HCT116 (cell line): Measurements from ENCODE around the gene SLC22A12. TPM values are rescaled to one million over a fixed set of nuclear protein-coding genes. Genes with fewer than 3 reads are reported as not detected.

Experiments used
- ATAC-seq: fragments of 200-7000 bp; cut with Tn5 transposase; 2 replicates; pipeline ENCODE4 v1.9.1; 2020; ENCODE audit warnings: mild to moderate bottlenecking, moderate library complexity
- BruUV-seq: library from RNA; stranded (reverse); fragments of 400-500 nt; replicated peaks from 2 replicates; lab custom pipeline; 2021; lab: Mats Ljungman, UMichigan
- CTCF ChIA-PET: fragments of 300-600 bp; sonication (Branson Sonifier 250); formaldehyde crosslinking; loops from one replicate; lab custom pipeline; 2021; ENCODE audit warnings: antibody characterized with exemption; lab: Charles Lee
- POLR2A ChIA-PET: fragments of 300-600, 350-600 bp; sonication (Branson Sonifier 250); formaldehyde crosslinking; loops from one replicate; lab custom pipeline; 2021; ENCODE audit warnings: antibody characterized with exemption; lab: Charles Lee
- RAD21 ChIA-PET, 2 experiments: fragments of 300-600 bp; sonication (Branson Sonifier 250); formaldehyde crosslinking; loops; one replicate each; lab custom pipeline; 2023; ENCODE audit warnings: low total read pairs in 2 of 2; ENCODE audit not compliant: uncharacterized antibody in 2 of 2, unreplicated experiment in 2 of 2, low non-redundant PET in 1 of 2; lab: Charles Lee
- DNase-seq: peaks from one replicate; pipeline ENCODE4 v3.0.0-alpha.2; 2010; ENCODE audit warnings: low read depth, low spot score
- H2AFZ ChIP-seq: fragments of 200-600 bp; shearing (Covaris generic), sonication (generic); 2 replicates; pipeline ENCODE4 v1.6.1; 2017; ENCODE audit warnings: low read depth, mixed run types, mixed read lengths, antibody characterized with exemption, low read length; ENCODE audit not compliant: poor library complexity, severe bottlenecking
- H3K27ac ChIP-seq: 2 replicates; pipeline ENCODE4 v1.5.1; 2012; ENCODE audit warnings: low read depth, low read length
- H3K27me3 ChIP-seq: fragments of 200-600 bp; sonication (generic); 2 replicates; pipeline ENCODE4 v1.6.1; 2016; ENCODE audit warnings: mixed run types, low read length, mixed read lengths; ENCODE audit not compliant: insufficient read depth
- H3K36me3 ChIP-seq, 2 experiments: fragments of 200-500 bp in 1 of 2; fragments of 200-600 bp in 1 of 2; sonication (Bioruptor generic) in 1 of 2; sonication (generic) in 1 of 2; 2 replicates each; pipeline versions ENCODE4 v1.5.1 to v1.6.1; 2014 to 2016; ENCODE audit warnings: low read length in 2 of 2, inconsistent platforms in 1 of 2, mixed read lengths in 1 of 2, mixed run types in 1 of 2; ENCODE audit not compliant: insufficient read depth in 2 of 2, control insufficient read depth in 1 of 2
- H3K4me1 ChIP-seq, 2 experiments: fragments of 200-600 bp in 1 of 2; sonication (generic) in 1 of 2; 2 replicates each; pipeline versions ENCODE4 v1.5.1 to v1.6.1; 2012 to 2017; ENCODE audit warnings: low read length in 2 of 2, inconsistent platforms in 1 of 2, mild to moderate bottlenecking in 1 of 2, mixed read lengths in 1 of 2, mixed run types in 1 of 2, moderate library complexity in 1 of 2; ENCODE audit not compliant: insufficient read depth in 2 of 2, control insufficient read depth in 1 of 2
- H3K4me2 ChIP-seq: fragments of 200-600 bp; sonication (generic); 2 replicates; pipeline ENCODE4 v1.6.1; 2017; ENCODE audit warnings: mixed run types, low read length, mixed read lengths
- H3K4me3 ChIP-seq, 2 experiments: fragments of 200-600 bp in 1 of 2; sonication (generic) in 1 of 2; replicated peaks in 1 of 2; 2 replicates each; pipeline ENCODE4 v1.5.1; 2011 to 2016; ENCODE audit warnings: low read length in 2 of 2, control low read depth in 1 of 2, low read depth in 1 of 2, mild to moderate bottlenecking in 1 of 2, mixed read lengths in 1 of 2, mixed run types in 1 of 2
- H3K79me2 ChIP-seq: fragments of 200-600 bp; sonication (generic); 2 replicates; pipeline ENCODE4 v1.6.1; 2017; ENCODE audit warnings: mild to moderate bottlenecking, mixed run types, low read length, moderate library complexity, mixed read lengths; ENCODE audit not compliant: insufficient read depth
- H3K9ac ChIP-seq: fragments of 200-600 bp; sonication (generic); 2 replicates; pipeline ENCODE4 v1.6.1; 2016; ENCODE audit warnings: low read length, mixed read lengths
- H3K9me2 ChIP-seq: fragments of 200-600 bp; sonication (generic), shearing (Covaris generic); 2 replicates; pipeline ENCODE4 v1.6.1; 2017; ENCODE audit warnings: mixed run types, mild to moderate bottlenecking, moderate library complexity; ENCODE audit not compliant: insufficient read depth
- H3K9me3 ChIP-seq, 2 experiments: fragments of 200-500 bp in 1 of 2; fragments of 200-600 bp in 1 of 2; sonication (Bioruptor generic) in 1 of 2; sonication (generic) in 1 of 2; 2 replicates each; pipeline ENCODE4 v1.6.1; 2014 to 2017; ENCODE audit warnings: low read length in 2 of 2, mixed read lengths in 2 of 2, inconsistent platforms in 1 of 2, low read depth in 1 of 2, mild to moderate bottlenecking in 1 of 2, mixed run types in 1 of 2, moderate library complexity in 1 of 2; ENCODE audit not compliant: control insufficient read depth in 1 of 2, insufficient read depth in 1 of 2
- H4K20me1 ChIP-seq: fragments of 200-600 bp; sonication (generic), shearing (Covaris generic); 2 replicates; pipeline ENCODE4 v1.6.1; 2017; ENCODE audit warnings: mixed run types, mild to moderate bottlenecking, moderate library complexity; ENCODE audit not compliant: insufficient read depth
- ATF3 ChIP-seq: IDR thresholded peaks from 2 replicates; pipeline ENCODE4 v1.6.1; 2012
- EGR1 ChIP-seq: IDR thresholded peaks from 2 replicates; pipeline ENCODE4 v1.6.1; 2012; ENCODE audit warnings: low read depth
- EZH2 ChIP-seq: fragments of 200-600 bp; sonication (generic); IDR thresholded peaks from 2 replicates; pipeline ENCODE4 v1.6.1; 2017; ENCODE audit warnings: antibody characterized with exemption, mixed run types
- FOSL1 ChIP-seq: IDR thresholded peaks from 2 replicates; pipeline ENCODE4 v1.6.1; 2012; ENCODE audit warnings: low read depth
- POLR2AphosphoS5 ChIP-seq: IDR thresholded peaks from 2 replicates; pipeline ENCODE4 v1.6.1; 2011; ENCODE audit warnings: mild to moderate bottlenecking, low read depth, low read length, moderate library complexity
- RAD21 ChIP-seq: IDR thresholded peaks from 2 replicates; pipeline ENCODE4 v1.6.1; 2012; ENCODE audit warnings: low read depth, mild to moderate bottlenecking
- REST ChIP-seq: IDR thresholded peaks from 2 replicates; pipeline ENCODE4 v1.6.1; 2012; ENCODE audit warnings: low read depth
- SRF ChIP-seq: IDR thresholded peaks from 2 replicates; pipeline ENCODE4 v1.6.1; 2012; ENCODE audit warnings: low read depth
- TCF7L2 ChIP-seq: IDR thresholded peaks from 2 replicates; pipeline ENCODE4 v1.7.0; 2011; ENCODE audit warnings: borderline replicate concordance, inconsistent platforms; ENCODE audit not compliant: insufficient read depth, insufficient read length; ENCODE audit errors: extremely low read depth
- YY1 ChIP-seq: IDR thresholded peaks from 2 replicates; pipeline ENCODE4 v1.6.1; 2011; ENCODE audit warnings: low read length, low read depth, moderate library complexity, mild to moderate bottlenecking; ENCODE audit not compliant: insufficient replicate concordance; ENCODE audit errors: extremely low read depth
- ZBTB33 ChIP-seq: IDR thresholded peaks from 2 replicates; pipeline ENCODE4 v1.6.1; 2011; ENCODE audit warnings: mild to moderate bottlenecking, low read length, moderate library complexity; ENCODE audit not compliant: insufficient replicate concordance; ENCODE audit errors: extremely low read depth
- ZNF274 ChIP-seq: fragments of 200-500 bp; sonication (Bioruptor generic); IDR thresholded peaks from 2 replicates; pipeline ENCODE4 v1.6.1; 2014; ENCODE audit warnings: mild to moderate bottlenecking, low read depth, low read length, inconsistent platforms
- intact Hi-C: fragments of 100-400 bp; cut with micrococcal nuclease; formaldehyde crosslinking; loops from 2 replicates; pipeline ENCODE4 v1.10.0; 2022
- total RNA-seq: library from RNA; stranded (reverse); gene quantifications from one replicate; pipeline ENCODE4 v1.2.1, GENCODE V29; 2021; ENCODE audit not compliant: unreplicated experiment

SLC22A12 gene
- total RNA-seq, 1 experiment from 2014 or later: not detected

DNA sequence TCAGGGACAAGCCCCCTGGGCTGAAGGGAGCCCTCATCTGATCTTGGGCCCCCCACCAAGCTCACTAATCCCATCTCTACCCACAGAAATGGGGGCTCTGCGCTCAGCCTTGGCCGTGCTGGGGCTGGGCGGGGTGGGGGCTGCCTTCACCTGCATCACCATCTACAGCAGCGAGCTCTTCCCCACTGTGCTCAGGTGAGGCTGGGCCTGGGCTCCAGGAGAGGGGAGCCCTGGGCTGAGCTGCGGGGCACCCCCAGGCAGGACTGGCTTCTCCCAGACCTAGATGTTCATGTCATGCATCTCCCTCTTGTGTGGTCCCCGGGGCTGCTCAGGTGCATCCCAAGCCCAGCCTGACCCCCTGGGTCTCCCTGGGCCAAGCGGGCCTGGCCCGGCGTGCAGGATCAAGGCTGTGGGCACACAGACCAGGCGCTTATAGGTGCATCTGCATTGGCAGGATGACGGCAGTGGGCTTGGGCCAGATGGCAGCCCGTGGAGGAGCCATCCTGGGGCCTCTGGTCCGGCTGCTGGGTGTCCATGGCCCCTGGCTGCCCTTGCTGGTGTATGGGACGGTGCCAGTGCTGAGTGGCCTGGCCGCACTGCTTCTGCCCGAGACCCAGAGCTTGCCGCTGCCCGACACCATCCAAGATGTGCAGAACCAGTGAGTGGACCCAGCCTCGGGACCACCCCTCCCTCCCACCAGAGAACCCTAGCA lies 9.4 kb downstream of the SLC22A12 start:
- no peak overlapping the region for H2AFZ ChIP-seq
- H3K27me3 ChIP-seq: no peaks in the 10 kb centered on the region
- no peaks in the 10 kb centered on the region for H3K79me2 ChIP-seq
- H3K9me2 ChIP-seq: no peaks in the 10 kb centered on the region
- no peaks in the 10 kb centered on the region for H3K9me3 ChIP-seq
- no peak overlapping the region for H3K27ac ChIP-seq
- ATAC-seq: no peak
- ChIA-PET POLR2A (no interaction called here), RAD21 (interaction anchor here in 1 of 2 experiments (0.6 kb wide), 1 partner anchor 59 kb away, joined by 3 read pairs; no protein-coding TSS in a partner anchor), CTCF (no interaction called here)
- TF ChIP-seq YY1 (no peak), FOSL1 (no peak), RAD21 (no peak), REST (no peak), TCF7L2 (no peak), ATF3 (no peak), ZBTB33 (no peak), EGR1 (no peak), EZH2 (no peak), SRF (no peak), POLR2AphosphoS5 (no peak), ZNF274 (no peak)
- H3K9ac ChIP-seq: no peak overlapping the region
- BruUV-seq: no TSS peak
- H3K36me3 ChIP-seq: no peaks in the 10 kb centered on the region
- H3K4me2 ChIP-seq: no peak overlapping the region
- no peaks in the 10 kb centered on the region for H3K4me1 ChIP-seq
- intact Hi-C loops: no loop called here
- no peaks in the 10 kb centered on the region for H4K20me1 ChIP-seq
- H3K4me3 ChIP-seq: no peak overlapping the region
- DNase-seq: no peak
